Smooth muscle cell (in vitro differentiated cells): ENCODE measurements around the gene KCNG4. TPM values are rescaled to one million over a fixed set of nuclear protein-coding genes. Genes with fewer than 3 reads are reported as not detected.

ENCODE experiments used
- DNase-seq: peaks from one replicate; lab custom pipeline; 2025; ENCODE audit not compliant: unreplicated experiment; lab: John Stamatoyannopoulos, UW
- H2AFZ ChIP-seq: fragments of 200-600 bp; sonication (generic); 2 replicates; pipeline ENCODE4 v1.6.0; 2016; ENCODE audit warnings: antibody characterized with exemption, low read depth, mild to moderate bottlenecking
- H3F3A ChIP-seq: fragments of 200-600 bp; sonication (generic); 2 replicates; pipeline ENCODE4 v1.6.0; 2017; ENCODE audit warnings: antibody characterized with exemption, low read depth
- H3K27ac ChIP-seq: fragments of 200-600 bp; sonication (generic); 2 replicates; pipeline ENCODE4 v1.5.1; 2016; ENCODE audit warnings: low read depth, mild to moderate bottlenecking
- H3K27me3 ChIP-seq: fragments of 200-600 bp; sonication (generic); 2 replicates; pipeline ENCODE4 v1.6.1; 2016; ENCODE audit warnings: low read depth, mild to moderate bottlenecking
- H3K36me3 ChIP-seq: fragments of 200-600 bp; sonication (generic); 2 replicates; pipeline ENCODE4 v1.5.1; 2016; ENCODE audit warnings: low read depth
- H3K4me1 ChIP-seq: fragments of 200-600 bp; sonication (generic); 2 replicates; pipeline ENCODE4 v1.5.1; 2016; ENCODE audit warnings: low read depth
- H3K4me2 ChIP-seq: fragments of 200-600 bp; sonication (generic); 2 replicates; pipeline ENCODE4 v1.6.0; 2016; ENCODE audit warnings: mild to moderate bottlenecking
- H3K4me3 ChIP-seq: fragments of 200-600 bp; sonication (generic); 2 replicates; pipeline ENCODE4 v1.5.1; 2016; ENCODE audit warnings: mild to moderate bottlenecking
- H3K79me2 ChIP-seq: fragments of 200-600 bp; sonication (generic); 2 replicates; pipeline ENCODE4 v1.6.0; 2016; ENCODE audit warnings: low read depth, mild to moderate bottlenecking
- H3K9ac ChIP-seq: fragments of 200-600 bp; sonication (generic); 2 replicates; pipeline ENCODE4 v1.6.0; 2016; ENCODE audit warnings: low read depth
- H3K9me3 ChIP-seq: fragments of 200-600 bp; sonication (generic); replicated peaks from 2 replicates; pipeline ENCODE4 v1.5.1; 2016; ENCODE audit warnings: low read depth
- H4K20me1 ChIP-seq: fragments of 200-600 bp; sonication (generic); 2 replicates; pipeline ENCODE4 v1.6.0; 2016; ENCODE audit warnings: low read depth
- WGBS: methylation state at CpG from one replicate; pipeline ENCODE4 v1.1.7; 2016; ENCODE audit warnings: low lambda C conversion rate; 5-methylcytosine and 5-hydroxymethylcytosine counted together
- polyA plus RNA-seq: library from polyadenylated mRNA; unstranded; fragments of >200 nt; fragmentation: Nextera tagmentation; extraction: Ambion mirVana; gene quantifications from 2 replicates; pipeline ENCODE4 v1.2.1, GENCODE V29; 2016
- total RNA-seq: library from RNA; depleted of rRNA; stranded (reverse); fragments of >200 nt; gene quantifications from 2 replicates; pipeline ENCODE4 v1.2.3, GENCODE V29; 2014
- TF ChIP-seq, protein P1 (sequence below): fragments of 200-600 bp; sonication (generic); IDR thresholded peaks from 2 replicates; pipeline ENCODE4 v1.5.1; 2017; ENCODE audit warnings: borderline replicate concordance, mild to moderate bottlenecking, antibody characterized with exemption; ENCODE audit not compliant: insufficient read depth, poor library complexity, severe bottlenecking

The KCNG4 gene
- total and polyA plus RNA-seq, 2 experiments from 2014 or later = not detected

DNA sequence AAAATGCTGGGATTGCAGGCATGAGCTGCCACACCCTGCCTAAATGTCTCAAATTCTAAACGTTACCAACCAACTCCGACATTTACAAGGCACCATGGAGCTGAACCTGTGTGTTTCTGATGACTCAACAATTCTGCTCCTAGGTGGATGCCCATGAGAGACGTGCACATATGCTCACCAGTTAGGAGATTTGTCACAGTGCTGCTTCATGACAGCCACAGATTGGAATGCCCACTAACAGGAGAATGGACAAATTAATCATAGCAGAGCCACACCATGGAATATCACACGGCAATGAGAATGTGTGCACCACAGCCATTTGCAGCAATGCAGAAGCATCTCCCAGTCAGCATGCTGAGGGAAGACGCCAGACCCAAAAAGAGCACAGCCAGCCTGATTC, 8.0 kb upstream of the KCNG4 start:
- H3K9ac ChIP-seq = no peak overlapping the region
- H3K36me3 ChIP-seq = no peaks in the 10 kb centered on the region
- H3K27ac ChIP-seq = no peak overlapping the region
- 76% methylated on average over 5 of the region's 5 CpGs for WGBS
- H3F3A ChIP-seq = no peaks in the 10 kb centered on the region
- H2AFZ ChIP-seq = no peak overlapping the region
- TF ChIP-seq, protein P1, sequence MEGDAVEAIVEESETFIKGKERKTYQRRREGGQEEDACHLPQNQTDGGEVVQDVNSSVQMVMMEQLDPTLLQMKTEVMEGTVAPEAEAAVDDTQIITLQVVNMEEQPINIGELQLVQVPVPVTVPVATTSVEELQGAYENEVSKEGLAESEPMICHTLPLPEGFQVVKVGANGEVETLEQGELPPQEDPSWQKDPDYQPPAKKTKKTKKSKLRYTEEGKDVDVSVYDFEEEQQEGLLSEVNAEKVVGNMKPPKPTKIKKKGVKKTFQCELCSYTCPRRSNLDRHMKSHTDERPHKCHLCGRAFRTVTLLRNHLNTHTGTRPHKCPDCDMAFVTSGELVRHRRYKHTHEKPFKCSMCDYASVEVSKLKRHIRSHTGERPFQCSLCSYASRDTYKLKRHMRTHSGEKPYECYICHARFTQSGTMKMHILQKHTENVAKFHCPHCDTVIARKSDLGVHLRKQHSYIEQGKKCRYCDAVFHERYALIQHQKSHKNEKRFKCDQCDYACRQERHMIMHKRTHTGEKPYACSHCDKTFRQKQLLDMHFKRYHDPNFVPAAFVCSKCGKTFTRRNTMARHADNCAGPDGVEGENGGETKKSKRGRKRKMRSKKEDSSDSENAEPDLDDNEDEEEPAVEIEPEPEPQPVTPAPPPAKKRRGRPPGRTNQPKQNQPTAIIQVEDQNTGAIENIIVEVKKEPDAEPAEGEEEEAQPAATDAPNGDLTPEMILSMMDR = no peak
- H3K9me3 ChIP-seq = no peaks in the 10 kb centered on the region
- H3K4me2 ChIP-seq = no peak overlapping the region
- no peaks in the 10 kb centered on the region for H3K27me3 ChIP-seq
- no peaks in the 10 kb centered on the region for H3K4me1 ChIP-seq
- H4K20me1 ChIP-seq = no peaks in the 10 kb centered on the region
- H3K79me2 ChIP-seq = no peaks in the 10 kb centered on the region
- no peak for DNase-seq
- no peak overlapping the region for H3K4me3 ChIP-seq

DNA sequence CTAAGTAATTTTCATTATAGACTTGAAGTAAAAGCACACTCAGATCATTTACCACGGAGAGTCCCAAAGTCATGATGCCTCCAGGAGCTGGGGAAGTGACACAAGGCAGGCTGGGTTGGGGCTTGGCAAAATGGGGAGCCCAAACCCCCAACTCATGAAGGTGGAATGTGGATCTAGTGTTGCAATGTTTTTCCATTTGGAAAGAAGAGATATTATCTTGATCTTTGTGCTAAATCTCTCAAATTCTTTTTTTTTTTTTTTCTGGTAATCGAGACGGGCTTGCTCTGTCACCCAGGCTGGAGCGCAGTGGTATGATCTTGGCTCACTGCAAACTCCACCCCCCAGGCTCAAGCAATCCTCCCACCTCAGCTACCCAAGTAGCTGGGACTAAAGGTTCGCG, 7.5 kb upstream of the KCNG4 start:
- Histone ChIP-seq H4K20me1 (no peaks in the 10 kb centered on the region), H3K36me3 (no peaks in the 10 kb centered on the region), H3K27ac (no peak overlapping the region), H2AFZ (no peak overlapping the region), H3K4me3 (no peak overlapping the region), H3K27me3 (no peaks in the 10 kb centered on the region), H3K4me1 (no peaks in the 10 kb centered on the region), H3K4me2 (no peak overlapping the region), H3K9ac (no peak overlapping the region), H3K79me2 (no peaks in the 10 kb centered on the region), H3F3A (no peaks in the 10 kb centered on the region), H3K9me3 (no peaks in the 10 kb centered on the region)
- TF ChIP-seq, protein P1 = no peak
- 92% methylated on average over 6 of the region's 6 CpGs for WGBS
- no peak for DNase-seq

DNA sequence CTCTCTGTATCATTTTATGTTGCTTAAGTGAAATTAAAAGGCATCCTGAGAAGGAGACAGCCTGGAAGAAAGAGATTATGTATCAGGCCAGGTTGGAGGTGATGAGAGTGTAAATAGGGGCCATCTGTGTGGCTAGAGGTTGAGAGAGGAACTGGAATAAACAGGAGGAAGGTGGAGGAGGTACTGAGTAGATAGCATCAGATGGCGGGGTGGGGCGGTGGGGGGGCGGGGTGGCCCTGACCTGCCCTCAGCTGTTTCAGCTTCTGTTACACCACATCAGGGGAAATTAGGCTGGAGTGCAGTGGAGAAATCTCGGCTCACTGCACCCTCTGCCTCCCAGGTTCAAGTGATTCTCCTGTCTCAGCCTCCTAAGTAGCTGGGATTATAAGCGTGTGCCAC, 6.9 kb upstream of the KCNG4 start:
- Histone ChIP-seq H3K4me3 (no peak overlapping the region), H3K4me2 (no peak overlapping the region), H3K9me3 (no peaks in the 10 kb centered on the region), H3K4me1 (no peaks in the 10 kb centered on the region), H3F3A (no peaks in the 10 kb centered on the region), H4K20me1 (no peaks in the 10 kb centered on the region), H3K9ac (no peak overlapping the region), H3K36me3 (no peaks in the 10 kb centered on the region), H3K27ac (no peak overlapping the region), H3K79me2 (no peaks in the 10 kb centered on the region), H3K27me3 (no peaks in the 10 kb centered on the region), H2AFZ (no peak overlapping the region)
- TF ChIP-seq, protein P1 = no peak
- no peak for DNase-seq
- WGBS = 64% methylated on average over 4 of the region's 5 CpGs

DNA sequence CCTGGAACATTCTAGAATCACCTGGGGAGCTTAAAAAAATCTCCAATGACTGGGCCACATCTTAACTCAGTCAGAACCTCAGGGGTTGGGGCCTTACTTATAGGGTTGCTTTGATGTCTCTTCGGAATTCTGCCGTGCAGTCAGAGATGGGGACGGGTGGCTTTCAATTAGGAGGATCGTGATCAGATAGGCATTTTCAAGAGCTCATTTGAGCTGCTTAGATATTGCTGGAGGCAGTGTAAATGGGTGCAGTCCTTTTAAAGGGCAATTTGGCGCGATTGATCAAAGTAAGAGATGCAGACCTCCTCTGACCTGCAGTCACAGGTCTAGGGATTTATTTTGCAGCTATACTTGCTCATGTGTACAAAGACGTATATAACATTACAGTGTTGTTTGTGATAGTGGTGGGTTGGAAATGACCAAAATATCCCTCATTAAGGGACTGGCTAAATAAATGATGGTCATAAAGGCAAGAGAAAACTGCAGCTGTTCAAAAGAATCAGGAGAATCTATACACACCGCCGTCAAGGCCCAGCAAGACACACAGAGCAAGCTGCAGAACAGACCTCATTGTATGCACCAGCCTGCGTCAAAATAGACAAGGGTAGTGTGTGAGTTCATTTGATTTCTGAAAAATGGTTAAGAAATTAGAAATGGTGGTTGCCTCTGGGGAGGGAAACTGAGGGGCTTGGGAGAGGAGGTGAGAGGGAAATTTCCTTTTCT, 6.3 kb upstream of the KCNG4 start:
- Histone ChIP-seq H3K27me3 (no peaks in the 10 kb centered on the region), H3K4me1 (no peaks in the 10 kb centered on the region), H3K36me3 (no peaks in the 10 kb centered on the region), H3K4me3 (no peak overlapping the region), H3K79me2 (no peaks in the 10 kb centered on the region), H4K20me1 (no peaks in the 10 kb centered on the region), H3K9ac (no peak overlapping the region), H2AFZ (no peak overlapping the region), H3K4me2 (no peak overlapping the region), H3K27ac (no peak overlapping the region), H3K9me3 (no peaks in the 10 kb centered on the region), H3F3A (no peaks in the 10 kb centered on the region)
- TF ChIP-seq, protein P1 = no peak
- DNase-seq = no peak
- WGBS = 55% methylated on average over 10 of the region's 10 CpGs
